Lower lobe of right lung (tissue), 2 donors: ENCODE data around the gene ZNF816. TPM values are rescaled to one million over a fixed set of nuclear protein-coding genes. Genes with fewer than 3 reads are reported as not detected.

Source experiments
- ATAC-seq, 2 donors: fragments of 200-7000 bp; cut with Tn5 transposase; one replicate each; pipeline ENCODE4 v1.9.1; 2020 to 2022; ENCODE audit warnings: mild to moderate bottlenecking in 2 of 2, moderate library complexity in 2 of 2
- DNase-seq: peaks from one replicate; pipeline ENCODE4 v3.0.0-alpha.2; 2020
- H3K27ac ChIP-seq: fragments of 200-600 bp; one replicate; pipeline ENCODE4 v1.8.0; 2022
- H3K27me3 ChIP-seq: fragments of 200-600 bp; one replicate; pipeline ENCODE4 v1.8.0; 2022; ENCODE audit warnings: low read depth
- H3K36me3 ChIP-seq: fragments of 200-600 bp; one replicate; pipeline ENCODE4 v1.8.0; 2022; ENCODE audit warnings: mild to moderate bottlenecking
- H3K4me1 ChIP-seq: fragments of 200-600 bp; one replicate; pipeline ENCODE4 v1.8.0; 2022
- H3K4me3 ChIP-seq: fragments of 200-600 bp; one replicate; pipeline ENCODE4 v1.8.0; 2022; ENCODE audit warnings: mild to moderate bottlenecking
- H3K9me3 ChIP-seq: fragments of 200-600 bp; one replicate; pipeline ENCODE4 v1.8.0; 2022
- CTCF ChIP-seq: fragments of 200-600 bp; IDR thresholded peaks from one replicate; pipeline ENCODE4 v1.8.0; 2022; ENCODE audit warnings: antibody characterized with exemption, mild to moderate bottlenecking
- intact Hi-C: fragments of 100-400 bp; cut with DNase I; formaldehyde crosslinking; loops from one replicate; pipeline ENCODE4 v1.11.0; 2022
- long read RNA-seq: library from polyadenylated mRNA; unstranded; transcript quantifications from one replicate; pipeline ENCODE4 v2.0.0, GENCODE V29; 2021
- total RNA-seq: library from RNA; stranded (reverse); fragmentation: NEBNext Ultra II Directional; extraction: Animal tissue kit (Norgen Biotek cat#: 25700); gene quantifications from one replicate; pipeline ENCODE4 v1.2.1, GENCODE V29; 2021
- donor health status: DM: no; HTN: yes; CAD: no; lungs with severe emphysema.

ZNF816 gene
- 12.0 TPM for total RNA-seq
- long read RNA-seq, transcript ZNF816-206 (4 exons, 2,504 nt), result major isoform, 6 of 14 reads
- long read RNA-seq, partial matches to known transcripts, result 0 of 14 reads
- long read RNA-seq, other reads (novel, unspliced or antisense), result 2 of 14 reads

GRCh38 chr19:52962394-52963246 lies at the start of gene ZNF816:
Gene ZNF816, minus strand, starts transcription at chr19:52962881. Its CDS starts 6,792 bp downstream, at chr19:52956089.
- no peak for TF ChIP-seq CTCF
- intact Hi-C loops, result no loop called here
- Histone ChIP-seq H3K36me3 (no peaks in the 10 kb centered on the region), H3K27ac (peak within 1 kb of the TSS; percentile 87), H3K4me3 (peak within 1 kb of the TSS; percentile 77), H3K4me1 (peaks cover 14% of the 10 kb centered on the region), H3K9me3 (peaks cover 16% of the 10 kb centered on the region), H3K27me3 (no peaks in the 10 kb centered on the region)
- ATAC-seq (peak; percentile 100), DNase-seq (peak; percentile 99)

GRCh38 chr19:53012006-53012405 lies 49.3 kb upstream of the ZNF816 start:
- Histone ChIP-seq H3K27ac (no peak overlapping the region), H3K36me3 (no peaks in the 10 kb centered on the region), H3K27me3 (no peaks in the 10 kb centered on the region), H3K9me3 (no peaks in the 10 kb centered on the region), H3K4me1 (no peaks in the 10 kb centered on the region), H3K4me3 (no peak overlapping the region)
- intact Hi-C loops, result no loop called here
- ATAC-seq (no peak), DNase-seq (no peak)
- no peak for TF ChIP-seq CTCF

GRCh38 chr19:53010494-53010893 lies 47.8 kb upstream of the ZNF816 start:
- Histone ChIP-seq H3K36me3 (no peaks in the 10 kb centered on the region), H3K27me3 (no peaks in the 10 kb centered on the region), H3K27ac (no peak overlapping the region), H3K4me1 (no peaks in the 10 kb centered on the region), H3K4me3 (no peak overlapping the region), H3K9me3 (no peaks in the 10 kb centered on the region)
- DNase-seq (no peak), ATAC-seq (no peak)
- intact Hi-C loops, result no loop called here
- TF ChIP-seq CTCF, result no peak

GRCh38 chr19:53008061-53008778 lies 45.5 kb upstream of the ZNF816 start:
- Histone ChIP-seq H3K9me3 (no peaks in the 10 kb centered on the region), H3K4me3 (no peak overlapping the region), H3K4me1 (no peaks in the 10 kb centered on the region), H3K36me3 (no peaks in the 10 kb centered on the region), H3K27me3 (no peaks in the 10 kb centered on the region), H3K27ac (no peak overlapping the region)
- no peak for DNase-seq
- intact Hi-C loops, result no loop called here
- ATAC-seq, result no peak
- no peak for TF ChIP-seq CTCF

GRCh38 chr19:53007606-53008005 lies 44.9 kb upstream of the ZNF816 start:
- H3K9me3 ChIP-seq, result no peaks in the 10 kb centered on the region
- intact Hi-C loops, result no loop called here
- no peak for TF ChIP-seq CTCF
- H3K4me3 ChIP-seq, result no peak overlapping the region
- H3K4me1 ChIP-seq, result no peaks in the 10 kb centered on the region
- no peaks in the 10 kb centered on the region for H3K27me3 ChIP-seq
- ATAC-seq (no peak), DNase-seq (no peak)
- H3K27ac ChIP-seq, result no peak overlapping the region
- no peaks in the 10 kb centered on the region for H3K36me3 ChIP-seq
